ENCODE measurements around the gene PPM1A.

PPM1A gene

DNA sequence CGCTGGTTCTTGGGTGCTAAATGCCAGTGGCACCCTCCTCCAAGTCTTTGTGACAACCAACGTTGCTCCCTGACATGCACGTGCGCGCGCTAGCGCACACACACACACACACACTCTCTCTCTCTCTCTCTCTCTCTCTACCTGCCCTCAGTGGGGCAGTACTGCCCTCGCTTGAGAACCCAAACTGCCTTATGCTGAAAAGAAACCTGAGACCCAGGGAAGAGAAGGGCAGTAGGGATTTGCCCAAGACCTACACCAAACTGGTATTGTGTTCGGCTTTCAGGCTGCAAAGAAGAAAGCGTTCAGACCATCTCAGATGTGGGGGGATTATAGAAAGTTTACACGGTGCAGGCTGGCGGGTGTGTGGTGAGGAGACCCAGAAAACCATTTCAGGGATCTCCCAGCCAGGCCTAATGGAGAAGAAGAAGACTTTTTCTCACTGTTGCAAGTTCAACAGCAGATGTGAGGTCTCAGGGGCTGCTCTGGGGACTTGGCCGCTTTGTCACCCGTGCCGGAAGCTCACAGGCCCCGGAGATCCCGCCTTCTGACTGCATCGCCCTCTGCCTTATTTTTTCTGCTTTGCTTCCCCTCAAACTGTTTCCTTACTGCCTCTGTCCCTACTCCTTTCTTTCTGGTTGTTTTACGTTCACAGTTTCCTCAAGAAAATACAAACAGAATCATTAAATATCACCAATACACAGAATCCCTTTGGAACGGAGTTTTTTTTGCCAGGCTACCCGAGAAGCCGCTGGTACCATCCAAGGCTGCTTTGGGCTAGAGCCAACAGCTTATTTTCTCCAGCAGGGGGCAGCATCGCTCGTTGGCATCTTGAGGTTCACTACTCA, 82.4 kb downstream of the PPM1A start:
- no peaks in the 10 kb centered on the region for H3K9me3 ChIP-seq (ENCODE audit: low read length)
- 0 out of 2 replicates have a peak overlapping the region, but pooled peaks have one; percentile 6 for H2AFZ ChIP-seq (ENCODE audit: low read length)
- H3K4me2 ChIP-seq (ENCODE audit: low read length), result peak overlapping the region; percentile 86
- H3K9ac ChIP-seq (ENCODE audit: low read length), result peak overlapping the region; percentile 85
- H4K20me1 ChIP-seq (ENCODE audit: insufficient read depth, low read length), result no peaks in the 10 kb centered on the region
- peaks cover 67% of the 10 kb centered on the region for H3K4me1 ChIP-seq (ENCODE audit: insufficient read depth, low read length, severe bottlenecking)
- no peaks in the 10 kb centered on the region for H3K27me3 ChIP-seq (ENCODE audit: insufficient read depth, low read length)
- peak overlapping the region; percentile 55 for H3K4me3 ChIP-seq (ENCODE audit: low read depth, low read length, poor library complexity, severe bottlenecking)
- no peaks in the 10 kb centered on the region for H3K36me3 ChIP-seq (ENCODE audit: insufficient read depth, low read length)
- peaks cover 5% of the 10 kb centered on the region for H3K79me2 ChIP-seq (ENCODE audit: insufficient read depth, low read length)
- no peaks in the 10 kb centered on the region for H3K9me2 ChIP-seq (ENCODE audit: low read depth, low read length)
- H3F3A ChIP-seq (ENCODE audit: insufficient read depth, low read length), result peaks cover 5% of the 10 kb centered on the region; the same call in 1 of the 2 replicates
- TF ChIP-seq EZH2 (IDR thresholded peaks at IDR 0.05; ENCODE audit: borderline replicate concordance, low read length) (no peak), CTCF (IDR thresholded peaks at IDR 0.05; ENCODE audit: low read length) (peak; percentile 96)
- peak overlapping the region; percentile 98 for H3K27ac ChIP-seq (ENCODE audit: low read depth, low read length, poor library complexity, severe bottlenecking)

DNA sequence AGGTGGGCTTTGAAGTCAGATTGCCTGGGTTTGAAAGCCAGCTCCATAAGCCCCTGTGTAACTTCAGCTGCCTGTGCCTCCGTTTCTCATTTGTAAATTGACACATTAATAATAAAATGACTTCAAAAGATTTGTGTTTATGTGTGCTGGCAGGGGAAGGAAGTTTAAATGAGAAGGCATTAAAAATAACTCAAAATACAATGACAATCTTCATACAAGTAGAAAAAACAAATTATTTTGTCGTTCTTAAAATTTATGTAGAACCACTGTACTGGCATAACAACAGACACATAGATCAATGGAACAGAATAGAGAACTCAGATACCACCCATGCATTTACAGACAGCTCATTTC, 83.0 kb downstream of the PPM1A start:
- Histone ChIP-seq H3K4me1 (ENCODE audit: insufficient read depth, low read length, severe bottlenecking) (peaks cover 61% of the 10 kb centered on the region), H3K27ac (ENCODE audit: low read depth, low read length, poor library complexity, severe bottlenecking) (peak overlapping the region; percentile 98), H3K79me2 (ENCODE audit: insufficient read depth, low read length) (peaks cover 5% of the 10 kb centered on the region), H3K9me2 (ENCODE audit: low read depth, low read length) (no peaks in the 10 kb centered on the region), H3K4me2 (ENCODE audit: low read length) (peak overlapping the region; percentile 86), H3K36me3 (ENCODE audit: insufficient read depth, low read length) (no peaks in the 10 kb centered on the region), H3K9me3 (ENCODE audit: low read length) (no peaks in the 10 kb centered on the region), H3K9ac (ENCODE audit: low read length) (peak overlapping the region; percentile 85; the same call in 1 of the 2 replicates), H3K4me3 (ENCODE audit: low read depth, low read length, poor library complexity, severe bottlenecking) (peak overlapping the region; percentile 55), H2AFZ (ENCODE audit: low read length) (no peak overlapping the region), H3F3A (ENCODE audit: insufficient read depth, low read length) (peaks cover 5% of the 10 kb centered on the region; the same call in 1 of the 2 replicates), H4K20me1 (ENCODE audit: insufficient read depth, low read length) (no peaks in the 10 kb centered on the region), H3K27me3 (ENCODE audit: insufficient read depth, low read length) (no peaks in the 10 kb centered on the region)
- TF ChIP-seq EZH2 (IDR thresholded peaks at IDR 0.05; ENCODE audit: borderline replicate concordance, low read length) (no peak), CTCF (IDR thresholded peaks at IDR 0.05; ENCODE audit: low read length) (no peak)

DNA sequence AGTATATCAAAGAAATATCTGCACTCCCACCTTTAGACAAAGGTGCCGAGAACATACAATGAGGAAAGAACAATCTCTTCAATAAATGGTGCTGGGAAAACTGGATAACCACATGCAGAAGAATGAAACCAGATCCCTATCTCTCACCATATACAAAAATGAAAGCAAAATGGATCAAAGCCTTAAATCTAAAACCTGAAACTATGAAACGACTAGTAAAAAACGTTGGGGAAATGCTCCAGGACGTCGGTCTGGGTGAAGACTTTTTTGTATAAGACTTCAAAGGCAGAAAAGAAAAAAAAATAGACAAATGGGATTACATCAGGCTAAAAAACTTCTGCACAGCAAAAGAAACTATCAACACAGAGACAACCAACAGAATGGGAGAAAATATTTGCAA, 83.8 kb downstream of the PPM1A start:
- Histone ChIP-seq H3K4me2 (ENCODE audit: low read length) (peak overlapping the region; percentile 17; the same call in 1 of the 2 replicates), H3K36me3 (ENCODE audit: insufficient read depth, low read length) (no peaks in the 10 kb centered on the region; the same call in 1 of the 2 replicates), H3K4me3 (ENCODE audit: low read depth, low read length, poor library complexity, severe bottlenecking) (no peak overlapping the region), H3K9me3 (ENCODE audit: low read length) (no peaks in the 10 kb centered on the region), H3F3A (ENCODE audit: insufficient read depth, low read length) (peaks cover 5% of the 10 kb centered on the region; the same call in 1 of the 2 replicates), H2AFZ (ENCODE audit: low read length) (no peak overlapping the region), H3K27me3 (ENCODE audit: insufficient read depth, low read length) (no peaks in the 10 kb centered on the region), H3K9me2 (ENCODE audit: low read depth, low read length) (no peaks in the 10 kb centered on the region), H4K20me1 (ENCODE audit: insufficient read depth, low read length) (no peaks in the 10 kb centered on the region), H3K9ac (ENCODE audit: low read length) (no peak overlapping the region), H3K79me2 (ENCODE audit: insufficient read depth, low read length) (peaks cover 5% of the 10 kb centered on the region), H3K27ac (ENCODE audit: low read depth, low read length, poor library complexity, severe bottlenecking) (peak overlapping the region; percentile 98), H3K4me1 (ENCODE audit: insufficient read depth, low read length, severe bottlenecking) (peaks cover 53% of the 10 kb centered on the region)
- TF ChIP-seq CTCF (IDR thresholded peaks at IDR 0.05; ENCODE audit: low read length) (no peak), EZH2 (IDR thresholded peaks at IDR 0.05; ENCODE audit: borderline replicate concordance, low read length) (no peak)

All from OCI-LY1 (cell line).